C4-2B (cell line): ENCODE data around the gene SOX10.

ENCODE experiments used
- ZFX ChIP-seq: fragments of 450-650 bp; IDR thresholded peaks from 2 replicates; pipeline ENCODE4 v1.6.1; 2017
- TF ChIP-seq, protein P1 (sequence below): fragments of 450-650 bp; conservative IDR thresholded peaks from 2 replicates; pipeline ENCODE4 v1.5.1; 2017; ENCODE audit warnings: mild to moderate bottlenecking

DNA sequence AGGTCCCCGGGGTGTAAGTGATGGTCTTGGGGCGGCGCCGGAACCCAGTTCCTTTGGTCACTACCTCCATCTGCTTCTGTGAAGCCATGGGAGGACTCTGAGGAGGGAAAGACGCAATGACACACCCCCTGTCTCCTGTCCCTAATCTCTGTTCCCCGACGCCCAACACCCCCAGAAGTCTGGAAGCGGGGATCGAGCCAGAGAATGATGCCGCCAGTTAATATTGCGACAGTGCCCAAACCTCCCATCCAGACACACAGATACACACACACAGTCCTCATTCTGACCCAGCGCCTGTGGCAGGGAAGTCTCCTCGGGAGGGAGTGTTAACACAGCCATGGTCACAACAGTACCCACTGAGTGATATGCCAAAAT, 31.3 kb downstream of the SOX10 start:
- TF ChIP-seq, protein P1, sequence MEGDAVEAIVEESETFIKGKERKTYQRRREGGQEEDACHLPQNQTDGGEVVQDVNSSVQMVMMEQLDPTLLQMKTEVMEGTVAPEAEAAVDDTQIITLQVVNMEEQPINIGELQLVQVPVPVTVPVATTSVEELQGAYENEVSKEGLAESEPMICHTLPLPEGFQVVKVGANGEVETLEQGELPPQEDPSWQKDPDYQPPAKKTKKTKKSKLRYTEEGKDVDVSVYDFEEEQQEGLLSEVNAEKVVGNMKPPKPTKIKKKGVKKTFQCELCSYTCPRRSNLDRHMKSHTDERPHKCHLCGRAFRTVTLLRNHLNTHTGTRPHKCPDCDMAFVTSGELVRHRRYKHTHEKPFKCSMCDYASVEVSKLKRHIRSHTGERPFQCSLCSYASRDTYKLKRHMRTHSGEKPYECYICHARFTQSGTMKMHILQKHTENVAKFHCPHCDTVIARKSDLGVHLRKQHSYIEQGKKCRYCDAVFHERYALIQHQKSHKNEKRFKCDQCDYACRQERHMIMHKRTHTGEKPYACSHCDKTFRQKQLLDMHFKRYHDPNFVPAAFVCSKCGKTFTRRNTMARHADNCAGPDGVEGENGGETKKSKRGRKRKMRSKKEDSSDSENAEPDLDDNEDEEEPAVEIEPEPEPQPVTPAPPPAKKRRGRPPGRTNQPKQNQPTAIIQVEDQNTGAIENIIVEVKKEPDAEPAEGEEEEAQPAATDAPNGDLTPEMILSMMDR, result no peak
- TF ChIP-seq ZFX, result no peak
